HepG2 (cell line): ENCODE data around the gene ACACA. TPM values are rescaled to one million over a fixed set of nuclear protein-coding genes. Genes with fewer than 3 reads are reported as not detected.

Experiments
- ATAC-seq: fragments of 200-7000 bp; cut with Tn5 transposase; 3 replicates; pipeline ENCODE4 v1.9.1; 2020; ENCODE audit warnings: mild to moderate bottlenecking, moderate library complexity
- BruUV-seq: library from RNA; stranded (reverse); fragments of 400-500 nt; replicated peaks from 2 replicates; lab custom pipeline; 2021; lab: Mats Ljungman, UMichigan
- CTCF ChIA-PET: fragments of 300-600 bp; formaldehyde crosslinking; extraction: SDS; loops from one replicate; lab custom pipeline; 2021; ENCODE audit warnings: low total read pairs, inconsistent platforms, low intra/inter-chr PET ratio; lab: Yijun Ruan, JAX
- POLR2A ChIA-PET: fragments of 350-600 bp; sonication (Branson Sonifier 250); formaldehyde crosslinking; loops from one replicate; lab custom pipeline; 2020; ENCODE audit warnings: antibody characterized with exemption, inconsistent platforms; lab: Yijun Ruan, JAX
- DNase-seq: peaks from one replicate; pipeline ENCODE4 v3.0.0-alpha.2; 2015; ENCODE audit warnings: low spot score
- FAIRE-seq: peaks from 3 replicates; lab custom pipeline; 2011; peaks lifted over from hg19 to GRCh38; lab: Jason Lieb, UNC
- H2AFZ ChIP-seq: one replicate; pipeline ENCODE4 v1.6.1; 2011; ENCODE audit warnings: low read length, inconsistent platforms
- H3K27ac ChIP-seq: fragments of 300-600 bp; 3 replicates; pipeline ENCODE4 v1.8.0; 2011; ENCODE audit warnings: mixed run types, mild to moderate bottlenecking, mixed read lengths, low read length, inconsistent platforms; ENCODE audit not compliant: insufficient read depth; ENCODE audit errors: extremely low read length
- H3K27me3 ChIP-seq, 2 experiments: fragments of 200-600 bp in 1 of 2; 2 replicates in 1 of 2; 3 replicates in 1 of 2; pipeline versions ENCODE4 v1.6.0 to v1.8.0; 2011; ENCODE audit warnings: low read length in 2 of 2, mild to moderate bottlenecking in 2 of 2, moderate library complexity in 2 of 2, inconsistent platforms in 1 of 2; ENCODE audit not compliant: insufficient read depth in 2 of 2, control insufficient read depth in 1 of 2
- H3K36me3 ChIP-seq, 2 experiments: fragments of 200-600 bp in 1 of 2; replicated peaks in 1 of 2; 2 replicates in 1 of 2; 3 replicates in 1 of 2; pipeline versions ENCODE4 v1.5.1 to v1.8.0; 2011; ENCODE audit warnings: low read length in 2 of 2, inconsistent platforms in 1 of 2; ENCODE audit not compliant: insufficient read depth in 2 of 2, control insufficient read depth in 1 of 2
- H3K4me1 ChIP-seq: 2 replicates; pipeline ENCODE4 v1.5.1; 2012; ENCODE audit warnings: low read length, inconsistent platforms; ENCODE audit not compliant: insufficient read depth
- H3K4me2 ChIP-seq: 2 replicates; pipeline ENCODE4 v1.6.0; 2011; ENCODE audit warnings: low read depth, low read length, inconsistent platforms
- H3K4me3 ChIP-seq, 3 experiments: fragments of 200-600 bp in 1 of 3; sonication (generic), shearing (Covaris generic) in 1 of 3; replicated peaks in 1 of 3; 2 replicates each; pipeline ENCODE4 v1.5.1; 2011 to 2016; ENCODE audit warnings: low read length in 3 of 3, inconsistent platforms in 2 of 3, low read depth in 2 of 3, mild to moderate bottlenecking in 2 of 3, control low read depth in 1 of 3, mixed read lengths in 1 of 3; ENCODE audit not compliant: insufficient read depth in 1 of 3
- H3K79me2 ChIP-seq: one replicate; pipeline ENCODE4 v1.6.1; 2011; ENCODE audit warnings: low read length, inconsistent platforms; ENCODE audit not compliant: insufficient read depth
- H3K9ac ChIP-seq: 2 replicates; pipeline ENCODE4 v1.6.0; 2011; ENCODE audit warnings: mild to moderate bottlenecking, low read depth, low read length, inconsistent platforms; ENCODE audit not compliant: insufficient read depth
- H3K9me3 ChIP-seq: 2 replicates; pipeline ENCODE4 v1.5.1; 2012; ENCODE audit warnings: mild to moderate bottlenecking, low read length
- H4K20me1 ChIP-seq: 2 replicates; pipeline ENCODE4 v1.6.0; 2011; ENCODE audit warnings: inconsistent platforms, mild to moderate bottlenecking, low read length, moderate library complexity; ENCODE audit not compliant: insufficient read depth
- AGO2 ChIP-seq: fragments of 200-400 bp; formaldehyde crosslinking; optimal IDR thresholded peaks from 2 replicates; pipeline ENCODE3; 2017; ENCODE audit warnings: mild to moderate bottlenecking, low read depth, low read length, moderate library complexity
- FLYWCH1 ChIP-seq: sonication (generic); formaldehyde crosslinking; IDR thresholded peaks from 2 replicates; pipeline ENCODE4 v1.8.1; 2023; ENCODE audit warnings: mild to moderate bottlenecking, missing genetic modification reagents
- JDP2 ChIP-seq: sonication (generic); formaldehyde crosslinking; IDR thresholded peaks from 2 replicates; pipeline ENCODE4 v1.8.1; 2022; ENCODE audit warnings: missing genetic modification reagents, borderline replicate concordance
- MEF2D ChIP-seq: sonication (generic); formaldehyde crosslinking; IDR thresholded peaks from 2 replicates; pipeline ENCODE4 v1.5.1; 2020; ENCODE audit warnings: mild to moderate bottlenecking, missing genetic modification reagents
- MTA1 ChIP-seq: sonication (generic); formaldehyde crosslinking; IDR thresholded peaks from 2 replicates; pipeline ENCODE4 v1.4.0; 2020; ENCODE audit warnings: missing genetic modification reagents, mild to moderate bottlenecking, borderline replicate concordance
- NCOA5 ChIP-seq: sonication (generic); formaldehyde crosslinking; IDR thresholded peaks from 2 replicates; pipeline ENCODE4 v1.4.0; 2020; ENCODE audit warnings: missing genetic modification reagents
- POGZ ChIP-seq: sonication (generic); formaldehyde crosslinking; IDR thresholded peaks from 2 replicates; pipeline ENCODE4 v1.4.0; 2020; ENCODE audit warnings: mild to moderate bottlenecking, missing genetic modification reagents
- ZNF30 ChIP-seq: sonication (generic); formaldehyde crosslinking; IDR thresholded peaks from 2 replicates; pipeline ENCODE4 v1.5.0; 2020; ENCODE audit warnings: mild to moderate bottlenecking, missing genetic modification reagents
- ZNF33B ChIP-seq: sonication (generic); formaldehyde crosslinking; IDR thresholded peaks from 2 replicates; pipeline ENCODE4 v1.5.1; 2020; ENCODE audit warnings: mild to moderate bottlenecking, missing genetic modification reagents
- WGBS: methylation state at CpG from one replicate; pipeline ENCODE4 v1.1.6; 2017; ENCODE audit warnings: low lambda C conversion rate; 5-methylcytosine and 5-hydroxymethylcytosine counted together
- in situ Hi-C: cut with HindIII; loops from 2 replicates; pipeline ENCODE4 v1.10.0; 2017; ENCODE audit warnings: low pct_unique_long_range_greater_than_20kb; ENCODE audit not compliant: extremely low pct_ligation_motif_present
- intact Hi-C: fragments of 100-400 bp; cut with micrococcal nuclease; formaldehyde crosslinking; loops from one replicate; pipeline ENCODE4 v1.10.0; 2022; ENCODE audit not compliant: unreplicated experiment
- polyA plus RNA-seq, 8 experiments: library from polyadenylated mRNA; depleted of rRNA in 3 of 8; stranded (reverse) in 7 of 8; unstranded in 1 of 8; fragments of >200 nt; fragmentation: Illumina TruSeq in 4 of 8; extraction: Trizol in 4 of 8; gene quantifications; 2 replicates each; pipeline versions ENCODE4 v1.2.1 to v1.2.3, GENCODE V29; 2011 to 2016; ENCODE audit warnings: low read depth in 4 of 8, missing spikeins in 1 of 8, mixed read lengths in 1 of 8; ENCODE audit not compliant: insufficient read depth in 1 of 8
- total RNA-seq, 5 experiments: library from RNA; depleted of rRNA; stranded (reverse); fragments of >200 nt; fragmentation: Illumina TruSeq; extraction: Trizol; gene quantifications; 2 replicates each; pipeline ENCODE4 v1.2.3, GENCODE V29; 2016; ENCODE audit warnings: low read depth in 1 of 5

Gene ACACA
- total and polyA plus RNA-seq, 2 of the 13 experiments (the other 11 are each of a cell fraction or from before 2014, with no cell fraction given), result 39.2 to 47.2 TPM

DNA sequence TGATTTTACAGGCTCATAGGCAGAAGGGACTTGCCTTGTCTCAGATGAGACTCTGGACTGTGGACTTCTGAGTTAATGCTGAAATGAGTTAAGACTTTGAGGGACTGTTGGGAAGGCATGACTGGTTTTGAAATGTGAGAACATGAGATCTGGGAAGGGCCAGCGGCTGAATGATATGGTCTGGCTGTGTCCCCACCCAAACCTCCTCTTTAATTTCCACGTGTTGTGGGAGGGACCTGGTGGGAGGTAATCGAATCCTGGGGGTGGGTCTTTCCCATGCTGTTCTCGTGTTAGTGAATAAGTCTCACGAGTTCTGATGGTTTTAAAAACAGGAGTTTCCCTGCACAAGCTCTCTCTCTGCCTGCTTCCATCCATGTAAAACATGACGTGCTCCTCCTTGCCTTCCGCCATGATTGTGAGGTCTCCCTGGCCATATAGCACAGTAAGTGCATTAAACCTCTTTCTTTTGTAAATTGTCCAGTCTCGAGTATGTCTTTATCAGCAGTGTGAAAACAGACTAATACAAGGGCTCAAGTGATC, 59.7 kb downstream of the ACACA start (continued):
- TF ChIP-seq POGZ (CRISPR knock-in tag), result peak; percentile 43; the same call in 1 of the 2 replicates

DNA sequence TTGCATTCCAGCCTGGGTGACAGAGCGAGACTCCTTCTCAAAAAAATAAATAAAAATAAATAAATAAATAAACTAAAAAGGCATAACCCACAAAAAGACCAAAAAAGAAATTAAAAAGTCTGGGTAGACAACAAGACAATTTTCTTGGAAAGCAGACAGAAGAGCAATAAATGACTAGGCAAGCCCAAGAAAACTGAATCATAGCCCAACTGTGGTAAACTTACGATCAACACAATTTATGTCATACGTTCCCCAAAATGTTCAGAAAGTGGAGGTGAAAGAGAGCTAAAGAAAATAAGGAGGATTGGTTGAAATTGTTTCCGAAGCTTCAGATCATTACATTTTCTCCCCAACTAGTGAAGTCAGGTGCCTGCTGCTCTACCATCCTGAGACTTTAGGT, 62.1 kb downstream of the ACACA start:
- H3K36me3 ChIP-seq, result peaks cover 1 to 2% of the 10 kb centered on the region in 2 experiments; a peak in 3 of 5 replicates
- peaks cover 53% of the 10 kb centered on the region for H3K4me1 ChIP-seq
- WGBS, result 99% methylated on average over 4 of the region's 4 CpGs
- CTCF ChIA-PET, result no interaction called here
- DNase-seq (no peak), ATAC-seq (no peak), FAIRE-seq (no peak)
- in situ Hi-C loops, result no loop called here
- H3K27ac ChIP-seq, result no peak overlapping the region
- no peaks in the 10 kb centered on the region for H3K27me3 ChIP-seq
- peaks cover 83% of the 10 kb centered on the region for H3K79me2 ChIP-seq
- POLR2A ChIA-PET, result interaction anchor here (0.6 to 1.7 kb wide), 2 partner anchors 14 to 261 kb away, joined by 4 to 6 read pairs; no protein-coding TSS in a partner anchor
- no peaks in the 10 kb centered on the region for H3K9me3 ChIP-seq
- H4K20me1 ChIP-seq, result peaks cover under 1% of the 10 kb centered on the region; the same call in 1 of the 2 replicates
- H3K9ac ChIP-seq, result no peak overlapping the region
- no TSS peak for BruUV-seq
- intact Hi-C loops, result no loop called here
- no peak overlapping the region for H3K4me3 ChIP-seq
- no peak overlapping the region for H2AFZ ChIP-seq
- H3K4me2 ChIP-seq, result no peak overlapping the region
- TF ChIP-seq JDP2 (CRISPR knock-in tag), result no peak
- TF ChIP-seq MTA1 (CRISPR knock-in tag), result no peak
- no peak for TF ChIP-seq NCOA5
- TF ChIP-seq ZNF33B (CRISPR knock-in tag), result no peak
- no peak for TF ChIP-seq AGO2
- TF ChIP-seq FLYWCH1 (CRISPR knock-in tag), result no peak
- TF ChIP-seq MEF2D (CRISPR knock-in tag), result no peak
- TF ChIP-seq ZNF30, result no peak
